ENCODE data around the gene TRAFD1. TPM values are rescaled to one million over a fixed set of nuclear protein-coding genes. Genes with fewer than 3 reads are reported as not detected.

TRAFD1 gene
- total RNA-seq, 4 donors from 2014 or later: 8.9 to 17.7 (median 14.5) TPM

DNA sequence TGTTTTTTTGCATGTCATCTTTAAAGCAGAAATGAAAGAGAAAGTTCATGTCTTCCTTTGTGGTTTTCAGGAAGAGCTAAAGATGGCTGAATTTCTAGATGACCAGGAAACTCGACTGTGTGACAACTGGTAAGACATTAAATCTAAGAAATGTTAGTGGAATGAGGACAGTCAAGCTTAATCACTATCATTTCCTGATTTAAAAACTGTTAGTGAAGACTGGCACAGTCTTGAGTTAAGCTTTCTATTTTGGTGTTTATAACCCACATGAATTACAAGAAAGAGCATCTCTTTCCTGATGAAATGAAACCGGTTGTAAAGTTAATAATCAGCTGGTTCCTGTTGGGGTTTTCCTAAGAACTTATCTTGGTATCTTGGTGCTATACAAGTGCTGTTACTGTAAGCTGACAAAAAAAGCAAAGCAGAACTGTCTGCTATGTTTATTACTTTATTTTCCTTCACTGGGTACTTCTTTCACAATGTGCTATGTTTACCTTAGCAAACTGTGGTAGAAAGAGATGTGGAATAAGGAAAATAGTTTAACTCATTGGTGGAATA is 5.2 kb downstream of the TRAFD1 start:
- peaks cover 0 to 12% of the 10 kb centered on the region in 2 donors for H3K36me3 ChIP-seq
- H3K27ac ChIP-seq: peak overlapping the region; percentile 30 to 65 (median 41)
- no peak overlapping the region for H3K4me3 ChIP-seq
- H3K9me3 ChIP-seq: no peaks in the 10 kb centered on the region
- DNase-seq (no peak), ATAC-seq (no peak)
- TF ChIP-seq, protein P1, sequence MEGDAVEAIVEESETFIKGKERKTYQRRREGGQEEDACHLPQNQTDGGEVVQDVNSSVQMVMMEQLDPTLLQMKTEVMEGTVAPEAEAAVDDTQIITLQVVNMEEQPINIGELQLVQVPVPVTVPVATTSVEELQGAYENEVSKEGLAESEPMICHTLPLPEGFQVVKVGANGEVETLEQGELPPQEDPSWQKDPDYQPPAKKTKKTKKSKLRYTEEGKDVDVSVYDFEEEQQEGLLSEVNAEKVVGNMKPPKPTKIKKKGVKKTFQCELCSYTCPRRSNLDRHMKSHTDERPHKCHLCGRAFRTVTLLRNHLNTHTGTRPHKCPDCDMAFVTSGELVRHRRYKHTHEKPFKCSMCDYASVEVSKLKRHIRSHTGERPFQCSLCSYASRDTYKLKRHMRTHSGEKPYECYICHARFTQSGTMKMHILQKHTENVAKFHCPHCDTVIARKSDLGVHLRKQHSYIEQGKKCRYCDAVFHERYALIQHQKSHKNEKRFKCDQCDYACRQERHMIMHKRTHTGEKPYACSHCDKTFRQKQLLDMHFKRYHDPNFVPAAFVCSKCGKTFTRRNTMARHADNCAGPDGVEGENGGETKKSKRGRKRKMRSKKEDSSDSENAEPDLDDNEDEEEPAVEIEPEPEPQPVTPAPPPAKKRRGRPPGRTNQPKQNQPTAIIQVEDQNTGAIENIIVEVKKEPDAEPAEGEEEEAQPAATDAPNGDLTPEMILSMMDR (IDR thresholded peaks at IDR 0.05 in 4 of 5, conservative IDR thresholded peaks at IDR 0.05 in 1 of 5): no peak
- no peak for TF ChIP-seq POLR2A (IDR thresholded peaks at IDR 0.05)
- no peaks in the 10 kb centered on the region for H3K27me3 ChIP-seq
- in situ Hi-C loops (cut with MboI; ENCODE audit: low sequenced_read_pairs in 4 of 4): no loop called here
- intact Hi-C loops (cut with DNase I; ENCODE audit: low total_unique reads): no loop called here
- H3K4me1 ChIP-seq: peaks cover 19 to 33% of the 10 kb centered on the region in 2 donors

DNA sequence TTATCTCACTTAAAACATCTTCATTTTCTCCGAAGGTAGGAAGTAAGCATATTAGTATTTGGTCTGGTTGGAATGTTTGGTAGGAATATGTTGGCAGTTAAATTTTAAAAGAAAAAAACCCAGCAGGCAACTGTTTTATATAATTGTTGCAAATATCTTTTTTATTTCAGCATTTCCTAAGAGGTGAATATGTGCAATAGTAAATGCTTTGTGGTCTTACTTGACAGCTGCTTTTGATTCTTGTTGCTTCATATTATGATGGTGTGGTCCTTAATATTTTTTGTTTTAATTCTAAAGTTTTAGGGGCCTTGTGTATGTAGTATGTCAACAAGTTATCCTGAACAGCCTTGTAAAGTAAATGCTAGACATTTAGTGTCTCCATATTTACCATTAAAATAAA is 6.3 kb downstream of the TRAFD1 start:
- Histone ChIP-seq H3K9me3 (no peaks in the 10 kb centered on the region), H3K4me1 (peaks cover 11 to 26% of the 10 kb centered on the region in 2 donors), H3K27me3 (no peaks in the 10 kb centered on the region), H3K36me3 (peaks cover 0 to 24% of the 10 kb centered on the region in 2 donors), H3K4me3 (no peak overlapping the region), H3K27ac (no peak overlapping the region)
- TF ChIP-seq POLR2A (IDR thresholded peaks at IDR 0.05): no peak
- TF ChIP-seq, protein P1 (IDR thresholded peaks at IDR 0.05 in 4 of 5, conservative IDR thresholded peaks at IDR 0.05 in 1 of 5): no peak
- intact Hi-C loops (cut with DNase I; ENCODE audit: low total_unique reads): no loop called here
- ATAC-seq: no peak
- no peak for DNase-seq
- in situ Hi-C loops (cut with MboI; ENCODE audit: low sequenced_read_pairs in 4 of 4): no loop called here

DNA sequence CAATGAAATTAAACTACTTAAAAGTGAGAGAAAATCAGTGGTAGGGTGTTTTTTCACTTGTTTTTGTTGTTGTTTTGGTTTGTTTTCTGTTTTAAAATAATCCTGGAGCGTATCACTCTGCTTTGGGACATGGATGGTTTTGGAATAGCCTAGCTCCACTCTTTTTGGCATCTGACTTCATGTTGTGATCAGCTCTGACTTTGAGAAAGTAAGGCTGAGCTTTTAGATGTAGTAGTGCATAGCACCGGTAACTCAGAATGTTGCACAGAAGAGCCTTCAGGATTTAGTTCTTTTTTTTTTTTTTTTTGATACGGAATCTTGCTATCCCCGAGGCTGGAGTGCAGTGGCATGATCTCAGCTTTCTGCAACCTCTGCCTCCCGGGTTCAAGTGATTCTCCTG is 8.1 kb downstream of the TRAFD1 start:
- ATAC-seq: no peak
- peaks cover 10 to 24% of the 10 kb centered on the region in 2 donors for H3K4me1 ChIP-seq
- intact Hi-C loops (cut with DNase I; ENCODE audit: low total_unique reads): no loop called here
- no peak overlapping the region for H3K4me3 ChIP-seq
- no peaks in the 10 kb centered on the region for H3K27me3 ChIP-seq
- peaks cover 0 to 41% of the 10 kb centered on the region in 2 donors for H3K36me3 ChIP-seq
- no peak for DNase-seq
- in situ Hi-C loops (cut with MboI; ENCODE audit: low sequenced_read_pairs in 4 of 4): no loop called here
- H3K27ac ChIP-seq: no peak overlapping the region
- TF ChIP-seq, protein P1 (IDR thresholded peaks at IDR 0.05 in 4 of 5, conservative IDR thresholded peaks at IDR 0.05 in 1 of 5): no peak
- TF ChIP-seq POLR2A (IDR thresholded peaks at IDR 0.05): no peak
- H3K9me3 ChIP-seq: no peaks in the 10 kb centered on the region

DNA sequence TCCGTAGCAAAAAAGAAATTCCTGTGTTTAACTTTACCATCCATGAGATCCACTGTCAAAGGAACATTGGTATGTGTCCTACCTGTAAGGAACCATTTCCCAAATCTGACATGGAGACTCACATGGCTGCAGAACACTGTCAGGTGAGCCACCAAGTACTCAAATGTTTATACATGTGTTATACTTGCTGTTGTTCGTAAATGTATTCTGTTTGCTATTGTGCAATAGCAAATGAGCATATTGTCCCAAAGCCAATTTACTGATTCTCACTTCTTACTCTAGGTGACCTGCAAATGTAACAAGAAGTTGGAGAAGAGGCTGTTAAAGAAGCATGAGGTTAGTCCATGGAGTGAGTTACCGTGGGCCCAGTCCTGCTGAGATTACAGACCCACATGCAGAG is 9.4 kb downstream of the TRAFD1 start:
- ATAC-seq: no peak
- DNase-seq: no peak
- in situ Hi-C loops (cut with MboI; ENCODE audit: low sequenced_read_pairs in 4 of 4): no loop called here
- TF ChIP-seq, protein P1 (IDR thresholded peaks at IDR 0.05 in 4 of 5, conservative IDR thresholded peaks at IDR 0.05 in 1 of 5): no peak
- TF ChIP-seq POLR2A (IDR thresholded peaks at IDR 0.05): no peak
- H3K4me1 ChIP-seq: peaks cover 9 to 18% of the 10 kb centered on the region in 2 donors
- no peak overlapping the region for H3K27ac ChIP-seq
- H3K4me3 ChIP-seq: no peak overlapping the region
- H3K27me3 ChIP-seq: no peaks in the 10 kb centered on the region
- intact Hi-C loops (cut with DNase I; ENCODE audit: low total_unique reads): no loop called here
- peaks cover 0 to 53% of the 10 kb centered on the region in 2 donors for H3K36me3 ChIP-seq
- H3K9me3 ChIP-seq: no peaks in the 10 kb centered on the region

DNA sequence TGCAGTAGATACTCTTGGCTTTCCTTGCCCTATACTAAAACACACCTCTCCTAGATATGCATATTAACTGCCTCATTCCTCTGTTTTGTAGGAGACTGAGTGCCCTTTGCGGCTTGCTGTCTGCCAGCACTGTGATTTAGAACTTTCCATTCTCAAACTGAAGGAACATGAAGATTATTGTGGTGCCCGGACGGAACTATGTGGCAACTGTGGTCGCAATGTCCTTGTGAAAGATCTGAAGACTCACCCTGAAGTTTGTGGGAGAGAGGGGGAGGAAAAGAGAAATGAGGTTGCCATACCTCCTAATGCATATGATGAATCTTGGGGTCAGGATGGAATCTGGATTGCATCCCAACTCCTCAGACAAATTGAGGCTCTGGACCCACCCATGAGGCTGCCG is 15.4 kb downstream of the TRAFD1 start:
- DNase-seq (no peak), ATAC-seq (no peak)
- Histone ChIP-seq H3K27me3 (no peaks in the 10 kb centered on the region), H3K4me1 (no peaks in the 10 kb centered on the region), H3K36me3 (peaks cover 0 to 93% of the 10 kb centered on the region in 2 donors), H3K27ac (no peak overlapping the region), H3K9me3 (no peaks in the 10 kb centered on the region), H3K4me3 (no peak overlapping the region)
- in situ Hi-C loops (cut with MboI; ENCODE audit: low sequenced_read_pairs in 4 of 4) (no loop called here), intact Hi-C loops (cut with DNase I; ENCODE audit: low total_unique reads) (no loop called here)
- TF ChIP-seq POLR2A (IDR thresholded peaks at IDR 0.05): no peak
- TF ChIP-seq, protein P1 (IDR thresholded peaks at IDR 0.05 in 4 of 5, conservative IDR thresholded peaks at IDR 0.05 in 1 of 5): no peak
